ENCODE data around the gene PXN.

GRCh38 chr12:120264086-120264903, 1.2 kb downstream of the PXN start:
- TF ChIP-seq CTCF (IDR thresholded peaks at IDR 0.05) = no peak
- TF ChIP-seq POLR2A (IDR thresholded peaks at IDR 0.05) = no peak
- no peak for TF ChIP-seq POLR2AphosphoS5 (IDR thresholded peaks at IDR 0.05)
- TF ChIP-seq EP300 (IDR thresholded peaks at IDR 0.05) = no peak

Measured in suprapubic skin (tissue), 4 donors.